ENCODE data around the gene TXNDC11. TPM values are rescaled to one million over a fixed set of nuclear protein-coding genes. Genes with fewer than 3 reads are reported as not detected.

TXNDC11 gene
- total RNA-seq, 2 experiments from 2014 or later, result 111 to 112 TPM

DNA sequence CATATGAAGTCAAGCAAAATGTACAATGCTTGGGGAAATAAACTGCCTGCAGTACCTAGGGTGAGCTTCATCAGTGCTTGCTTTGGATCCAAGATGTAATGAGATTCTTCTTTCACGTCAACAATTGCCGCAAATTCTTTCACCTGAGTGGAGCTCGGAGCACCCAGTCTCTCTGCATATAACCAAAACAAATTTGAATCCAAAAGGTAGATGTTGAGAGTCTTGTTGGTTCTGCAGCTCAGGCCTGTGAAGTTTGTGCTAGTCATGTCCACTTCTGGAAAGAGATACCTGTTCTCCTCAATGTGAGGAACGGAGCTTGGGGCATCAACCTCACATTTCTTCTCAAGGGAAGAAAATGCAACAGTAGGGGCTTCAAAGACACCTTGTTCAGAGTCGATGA is 51.4 kb downstream of the TXNDC11 start:
- H3K9me3 ChIP-seq (ENCODE audit: control insufficient read depth in 1 of 2, insufficient read depth in 1 of 2, low read length in 2 of 2), result no peaks in the 10 kb centered on the region
- H3K4me1 ChIP-seq (ENCODE audit: insufficient read depth, low read length), result peaks cover 6% of the 10 kb centered on the region
- H3K36me3 ChIP-seq (ENCODE audit: insufficient read depth, low read length), result peaks cover 71% of the 10 kb centered on the region
- H3K27me3 ChIP-seq (ENCODE audit: control insufficient read depth in 1 of 2, insufficient read depth in 2 of 2, low read length in 2 of 2), result no peaks in the 10 kb centered on the region
- ChIA-PET CTCF (interaction anchor here (4.7 kb wide), 1 partner anchor 159 kb away, joined by 14 read pairs; no protein-coding TSS in a partner anchor), POLR2A (interaction anchor here (1.6 kb wide), 1 partner anchor 22 kb away, joined by 4 read pairs; no protein-coding TSS in a partner anchor)
- Mint-ChIP-seq H3K4me3 (no peak overlapping the region), H3K36me3 (ENCODE audit: low read depth) (peaks cover 100% of the 10 kb centered on the region), H3K27me3 (no peaks in the 10 kb centered on the region), H3K27ac (peak overlapping the region; percentile 65), H3K9me3 (no peaks in the 10 kb centered on the region), H3K4me1 (ENCODE audit: low read depth) (peaks cover 47% of the 10 kb centered on the region)
- TF ChIP-seq, protein P1, sequence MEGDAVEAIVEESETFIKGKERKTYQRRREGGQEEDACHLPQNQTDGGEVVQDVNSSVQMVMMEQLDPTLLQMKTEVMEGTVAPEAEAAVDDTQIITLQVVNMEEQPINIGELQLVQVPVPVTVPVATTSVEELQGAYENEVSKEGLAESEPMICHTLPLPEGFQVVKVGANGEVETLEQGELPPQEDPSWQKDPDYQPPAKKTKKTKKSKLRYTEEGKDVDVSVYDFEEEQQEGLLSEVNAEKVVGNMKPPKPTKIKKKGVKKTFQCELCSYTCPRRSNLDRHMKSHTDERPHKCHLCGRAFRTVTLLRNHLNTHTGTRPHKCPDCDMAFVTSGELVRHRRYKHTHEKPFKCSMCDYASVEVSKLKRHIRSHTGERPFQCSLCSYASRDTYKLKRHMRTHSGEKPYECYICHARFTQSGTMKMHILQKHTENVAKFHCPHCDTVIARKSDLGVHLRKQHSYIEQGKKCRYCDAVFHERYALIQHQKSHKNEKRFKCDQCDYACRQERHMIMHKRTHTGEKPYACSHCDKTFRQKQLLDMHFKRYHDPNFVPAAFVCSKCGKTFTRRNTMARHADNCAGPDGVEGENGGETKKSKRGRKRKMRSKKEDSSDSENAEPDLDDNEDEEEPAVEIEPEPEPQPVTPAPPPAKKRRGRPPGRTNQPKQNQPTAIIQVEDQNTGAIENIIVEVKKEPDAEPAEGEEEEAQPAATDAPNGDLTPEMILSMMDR (IDR thresholded peaks at IDR 0.05), result no peak
- no peak overlapping the region for H3K27ac ChIP-seq (ENCODE audit: low read depth in 1 of 2, low read length in 2 of 2)
- DNase-seq (no peak), ATAC-seq (ENCODE audit: poor library complexity) (no peak)
- H3K4me3 ChIP-seq (ENCODE audit: low read length), result no peak overlapping the region
- intact Hi-C loops (cut with DNase I, micrococcal nuclease), result no loop called here

DNA sequence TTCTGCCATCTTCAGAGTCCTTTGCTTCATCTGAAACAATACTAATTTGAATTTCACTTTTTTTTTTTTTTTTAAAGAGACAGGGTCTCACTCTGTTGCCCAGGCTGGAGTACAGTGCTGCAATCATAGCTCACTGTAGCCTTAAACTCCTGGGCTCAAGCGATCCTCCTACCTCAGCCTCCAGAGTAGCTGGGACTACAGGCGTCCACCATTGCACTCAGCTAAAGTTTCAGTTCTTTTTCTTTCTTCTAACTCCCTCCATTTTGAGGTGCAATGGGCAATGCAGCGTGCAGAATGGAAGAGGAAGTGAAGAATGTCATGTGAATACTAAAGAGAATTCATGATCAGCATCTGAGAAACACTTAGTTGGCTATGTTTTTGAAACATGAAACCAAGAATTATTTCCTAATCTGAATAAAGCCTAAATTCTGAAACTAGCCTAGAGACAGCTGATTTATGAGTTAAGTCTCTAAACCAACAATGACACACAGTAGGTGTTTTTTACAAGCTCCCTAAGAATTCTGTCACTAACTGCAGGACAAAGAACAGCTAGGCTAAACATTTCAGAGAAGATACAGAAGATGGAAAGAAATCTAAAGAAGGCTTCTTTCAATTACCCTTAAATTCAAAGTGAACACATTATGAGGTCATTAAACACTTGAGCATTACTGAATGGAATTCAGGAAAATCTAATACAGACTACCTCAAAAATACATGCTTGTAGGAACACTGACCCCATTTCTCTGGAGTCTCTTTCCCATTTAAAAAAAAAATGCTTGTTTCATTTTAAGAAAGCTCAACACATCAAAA is 53.4 kb downstream of the TXNDC11 start:
- H3K36me3 ChIP-seq (ENCODE audit: insufficient read depth, low read length), result peaks cover 65% of the 10 kb centered on the region
- H3K27ac Mint-ChIP-seq, result peak overlapping the region; percentile 67
- ATAC-seq (ENCODE audit: poor library complexity), result peak; percentile 40
- CTCF ChIA-PET, result interaction anchor here (1.8 to 4.7 kb wide), 2 partner anchors 26 to 157 kb away, joined by 7 to 14 read pairs; no protein-coding TSS in a partner anchor
- no peaks in the 10 kb centered on the region for H3K9me3 Mint-ChIP-seq
- intact Hi-C loops (cut with DNase I, micrococcal nuclease), result no loop called here
- H3K4me1 ChIP-seq (ENCODE audit: insufficient read depth, low read length), result peaks cover 6% of the 10 kb centered on the region
- H3K4me3 Mint-ChIP-seq, result peak overlapping the region; percentile 51
- POLR2A ChIA-PET, result interaction anchor here (0.6 to 1.5 kb wide), 7 partner anchors 9 to 46 kb away, joined by 3 to 9 read pairs (median 4); no protein-coding TSS in a partner anchor
- peaks cover 98% of the 10 kb centered on the region for H3K36me3 Mint-ChIP-seq (ENCODE audit: low read depth)
- no peak overlapping the region for H3K4me3 ChIP-seq (ENCODE audit: low read length)
- no peak overlapping the region for H3K27ac ChIP-seq (ENCODE audit: low read depth in 1 of 2, low read length in 2 of 2)
- DNase-seq, result peak in 2 of 14 experiments; percentile 35 to 43
- H3K27me3 ChIP-seq (ENCODE audit: control insufficient read depth in 1 of 2, insufficient read depth in 2 of 2, low read length in 2 of 2), result no peaks in the 10 kb centered on the region
- H3K9me3 ChIP-seq (ENCODE audit: control insufficient read depth in 1 of 2, insufficient read depth in 1 of 2, low read length in 2 of 2), result no peaks in the 10 kb centered on the region
- H3K27me3 Mint-ChIP-seq, result no peaks in the 10 kb centered on the region
- TF ChIP-seq, protein P1 (IDR thresholded peaks at IDR 0.05), result no peak
- H3K4me1 Mint-ChIP-seq (ENCODE audit: low read depth), result peaks cover 44% of the 10 kb centered on the region

DNA sequence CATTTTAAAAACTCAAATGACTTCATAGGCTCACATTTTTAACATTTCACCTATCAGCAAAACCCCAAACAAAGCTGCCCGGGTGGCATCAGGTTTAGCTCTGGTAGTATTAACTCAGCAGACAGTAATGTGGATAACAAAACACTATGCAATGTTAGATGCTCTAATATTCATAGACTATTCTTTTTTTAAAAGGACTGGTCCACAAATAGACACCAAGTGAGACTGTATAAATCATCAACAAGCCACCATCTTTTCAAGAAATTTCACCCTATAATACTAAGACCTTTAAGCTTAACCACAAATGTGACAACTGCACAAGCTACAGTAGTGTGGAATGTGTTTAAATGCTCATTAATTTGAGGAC is 54.2 kb downstream of the TXNDC11 start:
- no peaks in the 10 kb centered on the region for H3K9me3 Mint-ChIP-seq
- TF ChIP-seq, protein P1 (IDR thresholded peaks at IDR 0.05), result no peak
- H3K4me1 ChIP-seq (ENCODE audit: insufficient read depth, low read length), result peaks cover 6% of the 10 kb centered on the region
- no peak for ATAC-seq (ENCODE audit: poor library complexity)
- H3K9me3 ChIP-seq (ENCODE audit: control insufficient read depth in 1 of 2, insufficient read depth in 1 of 2, low read length in 2 of 2), result no peaks in the 10 kb centered on the region
- peak overlapping the region; percentile 67 for H3K27ac Mint-ChIP-seq
- peak overlapping the region; percentile 7 for H3K4me3 Mint-ChIP-seq
- no peak overlapping the region for H3K27ac ChIP-seq (ENCODE audit: low read depth in 1 of 2, low read length in 2 of 2)
- H3K36me3 ChIP-seq (ENCODE audit: insufficient read depth, low read length), result peaks cover 71% of the 10 kb centered on the region
- intact Hi-C loops (cut with DNase I, micrococcal nuclease), result no loop called here
- H3K36me3 Mint-ChIP-seq (ENCODE audit: low read depth), result peaks cover 98% of the 10 kb centered on the region
- CTCF ChIA-PET, result interaction anchor here (1.8 to 4.7 kb wide), 2 partner anchors 26 to 157 kb away, joined by 7 to 14 read pairs; no protein-coding TSS in a partner anchor
- H3K4me1 Mint-ChIP-seq (ENCODE audit: low read depth), result peaks cover 44% of the 10 kb centered on the region
- no peaks in the 10 kb centered on the region for H3K27me3 ChIP-seq (ENCODE audit: control insufficient read depth in 1 of 2, insufficient read depth in 2 of 2, low read length in 2 of 2)
- no peak for DNase-seq
- H3K27me3 Mint-ChIP-seq, result no peaks in the 10 kb centered on the region
- H3K4me3 ChIP-seq (ENCODE audit: low read length), result no peak overlapping the region
- POLR2A ChIA-PET, result interaction anchor here (0.6 to 1.5 kb wide), 7 partner anchors 9 to 46 kb away, joined by 3 to 9 read pairs (median 4); no protein-coding TSS in a partner anchor
